Natural killer cell (primary cell): ENCODE results near the gene GDF11. TPM values are rescaled to one million over a fixed set of nuclear protein-coding genes. Genes with fewer than 3 reads are reported as not detected.

Source experiments
- ATAC-seq, 3 donors: fragments of 150-1000 bp in 2 of 3; fragments of 200-7000 bp in 1 of 3; cut with Tn5 transposase; 1 replicate in 1 of 3; 2 replicates in 2 of 3; pipeline ENCODE4 v1.10.0; 2021; ENCODE audit warnings: mild to moderate bottlenecking in 2 of 3, moderate library complexity in 2 of 3
- DNase-seq, 2 donors: peaks; one replicate each; pipeline versions ENCODE4 v3.0.0 to v3.0.0-alpha.2; 2013 to 2021; ENCODE audit warnings: mixed read lengths in 1 of 2
- H3K27ac ChIP-seq: one replicate; pipeline ENCODE4 v1.5.1; 2013; ENCODE audit warnings: mild to moderate bottlenecking, low read length
- H3K27me3 ChIP-seq: one replicate; pipeline ENCODE4 v1.6.1; 2013; ENCODE audit warnings: low read length; ENCODE audit not compliant: control insufficient read depth, insufficient read depth
- H3K36me3 ChIP-seq: one replicate; pipeline ENCODE4 v1.6.1; 2013; ENCODE audit warnings: low read length; ENCODE audit not compliant: control insufficient read depth, insufficient read depth
- H3K4me1 ChIP-seq: one replicate; pipeline ENCODE4 v1.6.1; 2013; ENCODE audit warnings: low read length; ENCODE audit not compliant: control insufficient read depth, insufficient read depth
- H3K4me3 ChIP-seq: one replicate; pipeline ENCODE4 v1.5.1; 2013; ENCODE audit warnings: low read length
- H3K9me3 ChIP-seq: one replicate; pipeline ENCODE4 v1.6.1; 2013; ENCODE audit warnings: low read length; ENCODE audit not compliant: control insufficient read depth, insufficient read depth
- H3K27ac Mint-ChIP-seq, 2 donors: one replicate each; pipeline ENCODE4 v1.8.0; 2022; ENCODE audit warnings: mild to moderate bottlenecking in 2 of 2, mixed read lengths in 2 of 2, moderate library complexity in 1 of 2
- H3K27me3 Mint-ChIP-seq, 2 donors: one replicate each; pipeline ENCODE4 v1.8.0; 2022; ENCODE audit warnings: low read depth in 2 of 2, mixed read lengths in 2 of 2
- H3K36me3 Mint-ChIP-seq: one replicate; pipeline ENCODE4 v1.8.0; 2022; ENCODE audit warnings: mixed read lengths
- H3K4me1 Mint-ChIP-seq, 2 donors: one replicate each; pipeline ENCODE4 v1.8.0; 2022; ENCODE audit warnings: mixed read lengths in 2 of 2
- H3K4me3 Mint-ChIP-seq: one replicate; pipeline ENCODE4 v1.8.0; 2022; ENCODE audit warnings: mild to moderate bottlenecking, moderate library complexity, mixed read lengths
- H3K9me3 Mint-ChIP-seq, 2 donors: one replicate each; pipeline ENCODE4 v1.8.0; 2022; ENCODE audit warnings: mixed read lengths in 2 of 2
- WGBS: methylation state at CpG from one replicate; pipeline ENCODE4 v1.1.7; 2013; ENCODE audit warnings: missing lambda C conversion rate; ENCODE audit not compliant: insufficient coverage; 5-methylcytosine and 5-hydroxymethylcytosine counted together
- intact Hi-C: fragments of 100-400 bp; cut with micrococcal nuclease; formaldehyde crosslinking; loops from one replicate; pipeline ENCODE4 v1.14.2; 2022
- total RNA-seq, 4 donors: library from RNA; stranded (reverse); fragments of 120-200 nt in 1 of 4; gene quantifications; one replicate each; pipeline versions ENCODE4 v1.2.3 to v1.2.4, GENCODE V29; 2013 to 2022
- TF ChIP-seq, protein P1 (sequence below): fragments of 200-600 bp; IDR thresholded peaks from one replicate; pipeline ENCODE4 v1.8.0; 2022; ENCODE audit warnings: antibody characterized with exemption

Gene GDF11
- total RNA-seq, 3 donors from 2014 or later (not counting 1 experiment from before 2014, with no cell fraction given) = 9.2 to 12.1 (median 10.2) TPM

- WGBS = under 1% methylated on average over 56 of the region's 61 CpGs
- no peak for ATAC-seq
- Histone ChIP-seq H3K9me3 (no peaks in the 10 kb centered on the region), H3K4me1 (peaks cover 67% of the 10 kb centered on the region), H3K27ac (peak overlapping the region; percentile 93), H3K27me3 (no peaks in the 10 kb centered on the region), H3K36me3 (peaks cover 24% of the 10 kb centered on the region), H3K4me3 (peak overlapping the region; percentile 83)
- Mint-ChIP-seq H3K27ac (peak overlapping the region; percentile 69 to 95), H3K9me3 (no peaks in the 10 kb centered on the region), H3K4me3 (peak overlapping the region; percentile 88), H3K4me1 (peaks cover 43 to 66% of the 10 kb centered on the region in 2 donors), H3K27me3 (no peaks in the 10 kb centered on the region), H3K36me3 (peaks cover 10% of the 10 kb centered on the region)
- peak in 1 of 2 donors; percentile 42 for DNase-seq
- TF ChIP-seq, protein P1, sequence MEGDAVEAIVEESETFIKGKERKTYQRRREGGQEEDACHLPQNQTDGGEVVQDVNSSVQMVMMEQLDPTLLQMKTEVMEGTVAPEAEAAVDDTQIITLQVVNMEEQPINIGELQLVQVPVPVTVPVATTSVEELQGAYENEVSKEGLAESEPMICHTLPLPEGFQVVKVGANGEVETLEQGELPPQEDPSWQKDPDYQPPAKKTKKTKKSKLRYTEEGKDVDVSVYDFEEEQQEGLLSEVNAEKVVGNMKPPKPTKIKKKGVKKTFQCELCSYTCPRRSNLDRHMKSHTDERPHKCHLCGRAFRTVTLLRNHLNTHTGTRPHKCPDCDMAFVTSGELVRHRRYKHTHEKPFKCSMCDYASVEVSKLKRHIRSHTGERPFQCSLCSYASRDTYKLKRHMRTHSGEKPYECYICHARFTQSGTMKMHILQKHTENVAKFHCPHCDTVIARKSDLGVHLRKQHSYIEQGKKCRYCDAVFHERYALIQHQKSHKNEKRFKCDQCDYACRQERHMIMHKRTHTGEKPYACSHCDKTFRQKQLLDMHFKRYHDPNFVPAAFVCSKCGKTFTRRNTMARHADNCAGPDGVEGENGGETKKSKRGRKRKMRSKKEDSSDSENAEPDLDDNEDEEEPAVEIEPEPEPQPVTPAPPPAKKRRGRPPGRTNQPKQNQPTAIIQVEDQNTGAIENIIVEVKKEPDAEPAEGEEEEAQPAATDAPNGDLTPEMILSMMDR = no peak
- intact Hi-C loops = loop anchor here (5.0 kb wide), 1 partner anchor 204 kb away; the partner anchor contains the start of gene DGKA
Observed at GRCh38 chr12:55728186-55728938, 14.6 kb upstream of the GDF11 start.

- Mint-ChIP-seq H3K36me3 (peaks cover 10% of the 10 kb centered on the region), H3K4me3 (peak within 1 kb of the TSS; percentile 88), H3K4me1 (peaks cover 43 to 66% of the 10 kb centered on the region in 2 donors), H3K27ac (peak within 1 kb of the TSS; percentile 82 to 95), H3K9me3 (no peaks in the 10 kb centered on the region), H3K27me3 (no peaks in the 10 kb centered on the region)
- Histone ChIP-seq H3K36me3 (peaks cover 20% of the 10 kb centered on the region), H3K27ac (peak within 1 kb of the TSS; percentile 93), H3K9me3 (no peaks in the 10 kb centered on the region), H3K4me3 (peak within 1 kb of the TSS; percentile 83), H3K27me3 (no peaks in the 10 kb centered on the region), H3K4me1 (peaks cover 65% of the 10 kb centered on the region)
- ATAC-seq (peak; percentile 66 to 78 (median 67)), DNase-seq (peak; percentile 71)
- intact Hi-C loops = loop anchor here (5.0 kb wide), 1 partner anchor 203 kb away; the partner anchor contains the start of gene DGKA
- TF ChIP-seq, protein P1 = no peak
- WGBS = 0% methylated on average over 61 of the region's 61 CpGs
Observed at GRCh38 chr12:55728939-55729818, 13.7 kb upstream of the GDF11 start, which contains the start of gene CD63. Gene CD63 (minus strand): TSS chr12:55729009. CDS start chr12:55728341, 668 bp downstream.

DNA sequence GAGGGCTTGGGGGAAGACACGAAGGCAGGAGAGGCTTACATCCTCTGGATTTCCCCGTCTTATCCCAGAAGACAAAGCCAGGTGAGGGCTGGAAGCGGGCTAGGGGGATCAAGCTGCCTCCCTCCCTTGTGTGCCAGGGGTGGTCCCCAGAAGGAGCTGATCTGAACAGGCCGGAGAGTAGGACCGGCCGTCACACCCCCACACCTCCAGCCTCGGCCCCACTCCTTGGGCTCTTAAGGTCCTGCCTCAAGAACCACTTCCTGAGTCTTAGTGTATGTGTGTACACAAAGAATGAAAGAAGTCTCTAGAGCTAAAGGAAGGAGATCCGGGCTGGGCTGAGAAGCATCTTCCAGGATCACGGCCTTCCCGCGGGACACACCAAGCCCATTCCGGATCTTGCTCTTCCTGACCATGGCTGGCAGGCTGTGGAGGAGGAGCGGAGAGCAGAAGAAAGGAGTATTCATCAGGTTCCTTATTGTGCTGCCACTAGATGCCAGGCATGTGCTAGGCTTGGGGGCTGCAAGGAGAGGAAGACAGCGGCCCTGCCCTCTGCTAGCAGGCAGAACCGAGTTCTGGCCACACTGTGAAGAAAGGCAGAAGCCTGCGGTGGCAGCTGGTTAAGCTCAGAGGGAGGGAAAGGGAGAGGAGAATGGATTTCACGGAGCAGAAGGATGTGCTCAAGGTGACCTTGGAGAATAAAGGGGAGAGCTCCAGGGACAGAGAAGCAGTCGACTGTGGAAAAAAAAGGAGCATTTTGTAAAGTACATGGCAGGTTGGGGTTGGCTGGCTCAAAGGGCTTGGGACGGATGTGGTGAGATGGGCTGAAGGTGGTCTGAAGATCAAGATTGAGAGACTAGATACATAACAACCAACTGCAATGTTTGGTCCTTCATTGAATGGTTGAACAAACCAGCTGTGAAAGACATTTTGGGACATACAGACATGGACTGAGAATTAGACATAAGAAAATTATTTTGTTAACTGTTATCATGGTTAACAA is 12.8 kb upstream of the GDF11 start:
- DNase-seq (peak; percentile 47 to 65), ATAC-seq (peak; percentile 35 to 61 (median 60))
- Histone ChIP-seq H3K9me3 (no peaks in the 10 kb centered on the region), H3K4me1 (peaks cover 56% of the 10 kb centered on the region), H3K27me3 (no peaks in the 10 kb centered on the region), H3K36me3 (peaks cover 16% of the 10 kb centered on the region), H3K4me3 (peak overlapping the region; percentile 83), H3K27ac (peak overlapping the region; percentile 93)
- TF ChIP-seq, protein P1 = no peak
- Mint-ChIP-seq H3K27me3 (no peaks in the 10 kb centered on the region), H3K27ac (peak overlapping the region; percentile 82 to 95), H3K4me3 (peak overlapping the region; percentile 83), H3K9me3 (no peaks in the 10 kb centered on the region), H3K4me1 (peaks cover 34 to 59% of the 10 kb centered on the region in 2 donors), H3K36me3 (peaks cover 3% of the 10 kb centered on the region)
- intact Hi-C loops = loop anchor here (1.0 to 10.0 kb wide), 3 partner anchors 8 to 455 kb away; partner anchors contain the start of genes DGKA and SMARCC2
- WGBS = 1% methylated on average over 15 of the region's 19 CpGs
